ENCODE measurements around the gene NRGN.

DNA sequence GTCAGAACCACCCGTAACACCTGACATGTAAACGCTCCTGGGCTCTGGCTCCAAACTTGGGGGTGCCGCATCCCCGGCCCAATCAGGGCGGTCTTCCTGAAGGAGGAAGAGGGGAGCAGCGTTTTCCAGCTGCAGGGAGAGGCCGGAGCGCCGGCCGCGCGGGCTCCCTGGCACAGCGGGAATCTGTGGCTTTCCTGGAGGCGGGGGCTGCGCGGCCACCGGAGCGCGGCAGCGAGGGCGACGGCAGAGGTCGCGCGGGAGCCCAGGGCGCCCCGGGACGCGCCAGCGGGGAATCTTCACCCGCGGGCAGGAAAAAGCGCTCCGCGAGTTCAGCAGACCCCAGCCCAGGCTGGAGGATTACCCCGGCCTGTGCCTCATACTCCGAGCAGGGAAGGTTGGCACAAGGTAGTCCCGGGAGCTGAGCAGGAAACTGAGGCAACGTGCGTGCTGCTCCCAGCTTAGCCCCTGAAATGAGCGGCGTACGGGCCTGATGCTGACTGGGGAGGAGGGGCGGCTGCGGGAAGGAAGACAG lies 22.9 kb downstream of the NRGN start:
- TF ChIP-seq, protein P1, sequence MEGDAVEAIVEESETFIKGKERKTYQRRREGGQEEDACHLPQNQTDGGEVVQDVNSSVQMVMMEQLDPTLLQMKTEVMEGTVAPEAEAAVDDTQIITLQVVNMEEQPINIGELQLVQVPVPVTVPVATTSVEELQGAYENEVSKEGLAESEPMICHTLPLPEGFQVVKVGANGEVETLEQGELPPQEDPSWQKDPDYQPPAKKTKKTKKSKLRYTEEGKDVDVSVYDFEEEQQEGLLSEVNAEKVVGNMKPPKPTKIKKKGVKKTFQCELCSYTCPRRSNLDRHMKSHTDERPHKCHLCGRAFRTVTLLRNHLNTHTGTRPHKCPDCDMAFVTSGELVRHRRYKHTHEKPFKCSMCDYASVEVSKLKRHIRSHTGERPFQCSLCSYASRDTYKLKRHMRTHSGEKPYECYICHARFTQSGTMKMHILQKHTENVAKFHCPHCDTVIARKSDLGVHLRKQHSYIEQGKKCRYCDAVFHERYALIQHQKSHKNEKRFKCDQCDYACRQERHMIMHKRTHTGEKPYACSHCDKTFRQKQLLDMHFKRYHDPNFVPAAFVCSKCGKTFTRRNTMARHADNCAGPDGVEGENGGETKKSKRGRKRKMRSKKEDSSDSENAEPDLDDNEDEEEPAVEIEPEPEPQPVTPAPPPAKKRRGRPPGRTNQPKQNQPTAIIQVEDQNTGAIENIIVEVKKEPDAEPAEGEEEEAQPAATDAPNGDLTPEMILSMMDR (IDR thresholded peaks at IDR 0.05): no peak
- TF ChIP-seq POLR2A (IDR thresholded peaks at IDR 0.05): no peak
- no peak for TF ChIP-seq POLR2AphosphoS5 (IDR thresholded peaks at IDR 0.05)
